HG02981 (cell line): ENCODE data around the gene PLCXD3.

ENCODE experiments used
- ATAC-seq: cut with Tn5 transposase; IDR thresholded peaks from one replicate; pipeline ENCODE4 v1.9.1; 2021; ENCODE audit warnings: mild to moderate bottlenecking, moderate library complexity; ENCODE audit not compliant: unreplicated experiment

Gene PLCXD3

GRCh38 chr5:41415242-41415641 is 95.2 kb downstream of the PLCXD3 start:
- no peak for ATAC-seq

DNA sequence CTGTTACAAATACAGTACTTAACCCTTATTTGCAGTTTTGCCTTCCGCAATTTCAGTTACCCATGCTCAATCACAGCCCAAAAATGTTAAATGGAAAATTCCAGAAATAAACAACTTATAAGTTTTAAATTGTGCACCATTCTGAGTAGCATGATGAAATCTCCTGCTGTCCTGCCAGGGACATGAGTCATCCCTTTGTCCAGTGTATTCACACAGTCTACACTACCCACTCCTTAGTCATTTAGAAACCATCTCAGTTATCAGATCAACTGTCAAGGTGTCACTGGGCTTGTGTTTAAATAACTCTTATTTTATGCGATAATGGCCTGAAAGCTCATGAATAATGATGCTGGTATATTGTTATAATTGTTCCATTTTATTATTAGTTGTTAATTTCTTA is 95.8 kb downstream of the PLCXD3 start:
- ATAC-seq = no peak

DNA sequence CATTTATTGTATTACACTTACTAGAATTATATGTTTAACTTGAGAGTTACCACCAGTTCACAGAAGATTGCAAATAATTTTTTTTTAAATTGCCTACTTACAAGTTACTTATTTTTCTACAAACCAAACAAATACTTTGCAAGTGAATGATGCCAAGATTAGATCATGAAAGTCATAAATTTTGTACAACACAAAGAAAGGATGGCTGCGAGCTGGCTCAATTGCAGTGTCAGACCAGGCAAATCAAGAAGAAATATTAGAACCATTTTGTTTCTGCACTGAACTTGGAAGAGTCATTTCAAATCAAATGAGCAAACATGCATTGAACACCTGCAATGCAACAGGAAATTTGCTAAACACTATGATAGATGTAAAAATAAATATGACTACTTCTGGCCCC is 97.3 kb downstream of the PLCXD3 start:
- ATAC-seq = no peak

- ATAC-seq = no peak
Observed at GRCh38 chr5:41412496-41412895, 97.9 kb downstream of the PLCXD3 start.

GRCh38 chr5:41410737-41411136 is 99.7 kb downstream of the PLCXD3 start:
- ATAC-seq = no peak

DNA sequence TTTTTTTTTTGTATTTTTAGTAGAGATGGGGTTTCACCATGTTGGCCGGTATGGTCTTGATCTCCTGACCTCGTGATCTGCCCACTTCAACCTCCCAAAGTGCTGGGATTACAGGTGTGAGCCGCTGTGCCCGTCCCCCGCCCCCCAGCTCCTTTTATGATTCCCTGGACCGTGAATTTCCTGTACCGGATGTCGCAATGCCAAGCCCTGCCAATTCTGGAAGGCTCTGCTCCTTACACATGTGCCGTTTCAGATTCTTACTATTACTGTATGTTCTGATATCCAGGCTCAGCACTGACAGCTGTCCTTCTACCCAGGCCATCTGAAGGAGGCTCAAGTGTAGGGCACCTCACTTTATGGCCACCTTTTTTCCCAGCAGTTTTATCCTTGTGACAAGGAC is 100.1 kb downstream of the PLCXD3 start:
- ATAC-seq = no peak

DNA sequence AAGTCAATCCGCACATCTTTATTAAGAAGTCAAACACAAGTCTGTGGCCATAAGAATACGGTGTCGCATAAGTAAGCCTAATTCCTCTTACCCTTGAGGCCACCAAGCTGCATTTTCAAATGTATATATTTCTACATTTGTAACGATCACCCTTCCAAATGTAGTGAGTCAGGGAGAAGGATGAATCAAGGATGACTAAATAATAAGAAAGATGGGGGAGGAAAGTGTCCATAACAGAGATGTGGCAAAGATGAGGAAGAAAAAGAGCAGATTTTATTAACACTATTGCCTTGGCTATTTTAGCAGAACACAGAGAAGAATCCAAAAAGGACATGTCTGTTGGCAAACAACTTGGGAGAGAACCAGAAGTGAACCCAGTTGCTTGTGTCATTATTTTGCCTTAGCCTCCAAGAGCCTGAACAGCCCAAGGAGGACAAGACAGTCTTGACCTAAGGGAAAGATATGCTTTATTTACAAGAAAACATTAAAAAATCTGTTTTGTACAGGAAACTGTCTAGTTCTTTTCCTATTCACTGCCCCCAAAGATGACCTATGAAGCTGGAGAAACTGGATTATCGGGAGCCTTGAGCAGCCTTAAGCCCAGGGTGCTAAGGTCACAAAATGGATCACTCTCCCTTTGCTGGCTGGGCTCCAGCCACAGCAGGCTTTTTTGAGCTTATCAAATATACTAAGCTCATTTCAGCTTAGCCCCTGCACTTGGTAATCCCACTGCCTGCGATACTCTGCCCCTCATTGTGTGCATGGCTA is 101.5 kb downstream of the PLCXD3 start:
- no peak for ATAC-seq

DNA sequence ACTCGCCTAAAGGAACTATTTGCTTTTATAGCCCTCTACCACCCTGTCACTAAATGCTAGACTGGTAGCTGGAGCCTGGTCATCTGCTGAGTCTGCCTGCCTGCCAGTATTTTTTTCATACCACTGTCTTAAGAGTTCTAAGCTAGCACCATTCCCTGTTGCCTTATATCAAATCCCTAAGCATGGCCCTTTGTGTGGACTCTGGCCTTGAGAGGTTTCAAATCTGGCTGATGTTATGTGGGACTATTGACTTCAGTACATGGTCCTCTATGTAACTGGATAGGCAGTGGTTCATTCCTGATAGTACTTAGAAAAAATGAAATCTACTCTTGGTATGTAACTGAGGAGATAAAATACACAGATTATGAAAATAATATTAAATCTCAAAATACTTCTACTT is 103.5 kb downstream of the PLCXD3 start:
- ATAC-seq = no peak

- no peak for ATAC-seq
Observed at GRCh38 chr5:41406424-41406823, 104.0 kb downstream of the PLCXD3 start.

GRCh38 chr5:41404757-41405156 is 105.6 kb downstream of the PLCXD3 start:
- no peak for ATAC-seq

GRCh38 chr5:41403846-41404245 is 106.6 kb downstream of the PLCXD3 start:
- ATAC-seq = no peak

DNA sequence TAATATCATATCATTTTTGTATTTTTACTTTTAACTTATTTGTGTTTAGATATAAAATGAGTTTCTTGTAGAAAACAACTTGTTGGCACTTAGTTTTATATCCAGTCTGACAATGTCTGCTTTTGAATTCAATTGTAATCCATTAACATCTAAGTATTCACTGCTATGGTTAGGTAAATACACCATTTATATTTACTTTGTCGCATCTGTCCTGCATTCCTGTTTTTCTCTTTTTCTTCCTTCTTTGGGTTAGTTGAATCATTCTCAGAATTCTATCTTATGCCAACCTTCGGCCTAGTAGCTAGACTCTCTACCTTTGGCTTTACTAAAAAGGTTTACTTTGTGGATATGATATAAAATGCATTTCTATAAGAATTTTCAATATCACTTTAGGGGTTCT is 107.6 kb downstream of the PLCXD3 start:
- ATAC-seq = no peak

GRCh38 chr5:41399839-41400238 is 110.6 kb downstream of the PLCXD3 start:
- no peak for ATAC-seq

DNA sequence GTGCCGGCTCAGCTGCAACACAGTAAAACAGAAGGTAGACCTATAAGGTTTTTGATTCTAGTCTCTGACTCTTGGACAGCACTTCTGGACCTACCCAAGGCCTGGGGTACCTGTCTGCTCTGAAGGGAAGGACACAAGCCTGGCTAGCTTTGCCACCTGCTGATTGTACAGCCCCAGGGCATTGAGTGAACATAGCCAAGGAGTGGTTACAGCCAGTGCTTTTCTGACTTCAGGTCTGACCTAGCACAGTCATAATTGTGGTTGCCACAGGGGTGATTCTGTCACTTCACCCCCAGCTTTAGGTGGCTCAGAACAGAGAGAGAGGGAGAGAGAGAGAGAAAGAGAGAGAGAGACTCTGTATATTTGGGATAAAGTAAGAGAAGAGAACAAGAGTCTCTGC is 118.4 kb downstream of the PLCXD3 start:
- no peak for ATAC-seq

GRCh38 chr5:41374631-41375030 is 135.8 kb downstream of the PLCXD3 start:
- ATAC-seq = no peak

DNA sequence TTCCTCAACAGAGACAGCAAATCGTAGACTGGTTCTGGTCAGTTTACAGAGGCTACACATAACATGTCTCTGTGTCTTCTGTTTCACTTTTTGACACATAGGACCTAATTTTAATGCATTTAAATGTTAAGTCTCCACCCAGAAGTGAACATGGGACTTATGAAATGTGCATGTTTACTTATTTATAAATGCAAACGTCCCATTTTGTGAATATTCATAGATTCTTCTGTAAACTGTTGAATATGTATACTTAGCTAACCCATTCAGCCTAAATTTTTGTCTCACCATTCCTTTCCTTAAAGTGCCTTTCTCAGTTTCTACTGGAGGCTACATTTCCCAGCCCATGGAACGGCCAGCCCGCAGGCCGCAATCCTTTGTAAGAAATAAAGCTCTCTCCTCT is 137.2 kb downstream of the PLCXD3 start:
- no peak for ATAC-seq

GRCh38 chr5:41371738-41372137 is 138.7 kb downstream of the PLCXD3 start:
- ATAC-seq = no peak

- ATAC-seq = no peak
Observed at GRCh38 chr5:41370482-41370881, 139.9 kb downstream of the PLCXD3 start.

- ATAC-seq = no peak
Observed at GRCh38 chr5:41369799-41370198, 140.6 kb downstream of the PLCXD3 start.

DNA sequence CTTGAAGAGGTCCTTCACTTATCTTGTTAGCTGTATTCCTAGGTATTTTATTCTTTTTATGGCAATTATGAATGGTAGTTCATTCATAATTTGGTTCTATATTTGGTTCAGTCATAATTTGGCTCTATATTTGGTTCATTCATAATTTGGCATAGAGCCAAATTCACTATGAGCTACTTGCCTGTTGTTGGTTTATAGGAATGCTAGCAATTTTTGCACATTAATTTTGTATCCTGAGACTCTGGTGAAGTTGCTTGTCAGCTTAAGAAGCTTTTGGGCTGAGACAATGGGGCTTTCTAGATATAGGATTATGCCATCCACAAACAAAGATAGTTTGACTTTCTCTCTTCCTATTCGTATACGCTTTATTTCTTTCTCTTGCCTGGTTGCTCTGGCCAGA is 142.2 kb downstream of the PLCXD3 start:
- no peak for ATAC-seq

DNA sequence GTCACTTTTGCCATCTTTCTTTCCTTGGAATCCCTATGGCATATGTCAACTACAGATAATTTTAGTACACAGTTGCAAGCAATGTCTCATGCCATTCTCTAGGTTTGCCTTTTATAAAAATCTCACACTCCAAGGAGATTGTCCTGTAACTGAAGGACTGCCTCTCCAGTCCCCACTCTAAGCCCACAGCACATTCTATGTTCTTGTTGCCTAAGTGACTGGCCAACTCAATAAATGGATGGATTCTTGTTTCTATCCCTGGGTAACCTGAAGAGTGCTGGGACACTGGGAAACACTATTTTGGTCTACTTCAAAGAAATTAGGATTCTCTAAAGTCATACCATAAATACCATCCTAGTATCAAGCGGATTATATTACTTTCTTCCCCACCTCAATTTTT is 145.0 kb downstream of the PLCXD3 start:
- no peak for ATAC-seq

- ATAC-seq = no peak
Observed at GRCh38 chr5:41364346-41364745, 146.1 kb downstream of the PLCXD3 start.

GRCh38 chr5:41363343-41363986 is 146.9 kb downstream of the PLCXD3 start:
- no peak for ATAC-seq
